K562 (cell line): ENCODE measurements around the gene NACA. TPM values are rescaled to one million over a fixed set of nuclear protein-coding genes. Genes with fewer than 3 reads are reported as not detected.

Experiments used
- CCAR2 ChIP-seq: fragments of 200-400 bp; formaldehyde crosslinking; IDR thresholded peaks from 2 replicates; pipeline ENCODE4 v1.6.1; 2017; ENCODE audit warnings: mild to moderate bottlenecking, low read depth, low read length
- KLF10 ChIP-seq: fragments of 250-450 bp; sonication (Bioruptor Pico); IDR thresholded peaks from 2 replicates; pipeline ENCODE4 v1.6.1; 2021; ENCODE audit warnings: matching md5 sums
- MECOM ChIP-seq: fragments of 250-450 bp; sonication (Bioruptor Pico); IDR thresholded peaks from 2 replicates; pipeline ENCODE4 v1.8.0; 2022; ENCODE audit warnings: inconsistent platforms
- PHF21A ChIP-seq: fragments of 450-650 bp; IDR thresholded peaks from 2 replicates; pipeline ENCODE4 v1.6.1; 2017; ENCODE audit warnings: low read depth, borderline replicate concordance
- RREB1 ChIP-seq: fragments of 250-450 bp; sonication (Bioruptor Pico); IDR thresholded peaks from 2 replicates; pipeline ENCODE4 v1.4.0; 2020
- ZBTB2 ChIP-seq: fragments of 450-650 bp; IDR thresholded peaks from 2 replicates; pipeline ENCODE4 v1.6.1; 2016; ENCODE audit warnings: antibody characterized with exemption
- ZNF184 ChIP-seq: sonication (generic); formaldehyde crosslinking; IDR thresholded peaks from 2 replicates; pipeline ENCODE4 v1.5.0; 2020; ENCODE audit warnings: missing genetic modification reagents
- polyA plus RNA-seq, 8 experiments: library from polyadenylated mRNA; depleted of rRNA in 4 of 8; stranded (reverse) in 5 of 8; unstranded in 3 of 8; fragments of >200 nt; fragmentation: Nextera tagmentation in 2 of 8; fragmentation: Illumina TruSeq in 1 of 8; extraction: Ambion mirVana in 2 of 8; extraction: Trizol in 1 of 8; gene quantifications; 2 replicates each; pipeline versions ENCODE4 v1.2.1 to v1.2.3, GENCODE V29; 2011 to 2014; ENCODE audit warnings: inconsistent platforms in 1 of 8, missing spikeins in 1 of 8
- total RNA-seq, 7 experiments: library from RNA; depleted of rRNA in 6 of 7; stranded (reverse); fragments of >200 nt in 6 of 7; fragmentation: Illumina TruSeq in 2 of 7; extraction: Trizol in 2 of 7; gene quantifications; 2 replicates each; pipeline versions ENCODE4 v1.2.1 to v1.2.3, GENCODE V29; 2011 to 2021; ENCODE audit warnings: low replicate concordance in 1 of 7
- TF ChIP-seq, protein P1 (sequence below): fragments of 250-450 bp; sonication (Bioruptor Pico); IDR thresholded peaks from 2 replicates; pipeline ENCODE4 v1.5.0; 2022; ENCODE audit warnings: mild to moderate bottlenecking
- TF ChIP-seq, protein P2 (sequence below): fragments of 250-450 bp; sonication (Bioruptor Pico); IDR thresholded peaks from 2 replicates; pipeline ENCODE4 v1.4.0; 2020; ENCODE audit warnings: mild to moderate bottlenecking, moderate library complexity
- TF ChIP-seq, protein P3 (sequence below): IDR thresholded peaks from 2 replicates; pipeline ENCODE4 v1.6.1; 2016; ENCODE audit warnings: missing genetic modification characterization, missing compliant biosample characterization
- TF ChIP-seq, protein P4 (sequence below): fragments of 250-450 bp; sonication (Bioruptor Pico); IDR thresholded peaks from 2 replicates; pipeline ENCODE4 v1.4.0; 2020

The NACA gene
- total and polyA plus RNA-seq, 9 of the 15 experiments (the other 6 are each of a cell fraction or from before 2014, with no cell fraction given): 1,030 to 2,416 (median 1,645) TPM

DNA sequence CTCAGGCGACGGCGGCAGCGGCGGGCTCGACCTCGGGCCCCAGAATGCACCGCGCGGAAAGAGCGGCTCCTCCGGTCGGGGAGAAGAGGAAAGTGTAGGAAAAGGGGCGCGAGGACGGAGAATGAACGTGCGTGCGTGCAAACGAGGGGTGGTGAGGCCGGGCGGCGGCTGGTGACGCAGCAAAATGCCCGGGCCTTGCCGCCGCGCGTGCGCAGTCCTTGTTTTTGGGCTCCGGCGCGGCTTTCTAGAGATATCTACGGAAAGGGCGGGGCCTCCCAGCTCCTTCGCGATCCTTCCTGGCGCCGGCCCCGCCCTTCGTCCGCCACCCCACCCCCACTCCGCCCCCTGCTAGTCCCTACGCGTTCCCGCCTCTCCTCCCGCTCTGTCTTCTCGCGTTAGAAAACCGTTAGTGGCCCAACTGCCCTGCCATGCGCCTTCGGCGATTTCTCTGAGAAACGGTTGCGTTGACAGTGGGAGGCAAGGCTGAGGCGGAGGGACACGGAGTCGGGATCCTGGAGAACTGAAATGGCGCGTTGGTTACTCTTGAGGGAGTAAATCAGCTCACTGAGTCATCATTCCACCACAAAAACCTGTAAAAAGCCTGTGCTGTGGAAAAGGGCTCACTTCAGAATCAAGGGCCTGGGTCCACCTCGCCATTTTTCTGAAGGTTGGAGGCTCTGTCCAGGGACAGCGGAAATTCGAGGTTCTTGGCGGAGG is 36.8 kb downstream of the NACA start, which contains the start of gene PTGES3 (continued):
- TF ChIP-seq, protein P1, sequence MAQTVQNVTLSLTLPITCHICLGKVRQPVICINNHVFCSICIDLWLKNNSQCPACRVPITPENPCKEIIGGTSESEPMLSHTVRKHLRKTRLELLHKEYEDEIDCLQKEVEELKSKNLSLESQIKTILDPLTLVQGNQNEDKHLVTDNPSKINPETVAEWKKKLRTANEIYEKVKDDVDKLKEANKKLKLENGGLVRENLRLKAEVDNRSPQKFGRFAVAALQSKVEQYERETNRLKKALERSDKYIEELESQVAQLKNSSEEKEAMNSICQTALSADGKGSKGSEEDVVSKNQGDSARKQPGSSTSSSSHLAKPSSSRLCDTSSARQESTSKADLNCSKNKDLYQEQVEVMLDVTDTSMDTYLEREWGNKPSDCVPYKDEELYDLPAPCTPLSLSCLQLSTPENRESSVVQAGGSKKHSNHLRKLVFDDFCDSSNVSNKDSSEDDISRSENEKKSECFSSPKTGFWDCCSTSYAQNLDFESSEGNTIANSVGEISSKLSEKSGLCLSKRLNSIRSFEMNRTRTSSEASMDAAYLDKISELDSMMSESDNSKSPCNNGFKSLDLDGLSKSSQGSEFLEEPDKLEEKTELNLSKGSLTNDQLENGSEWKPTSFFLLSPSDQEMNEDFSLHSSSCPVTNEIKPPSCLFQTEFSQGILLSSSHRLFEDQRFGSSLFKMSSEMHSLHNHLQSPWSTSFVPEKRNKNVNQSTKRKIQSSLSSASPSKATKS (CRISPR knock-in tag): 0 out of 2 replicates have a peak, but pooled peaks have one; percentile 75
- TF ChIP-seq, protein P2, sequence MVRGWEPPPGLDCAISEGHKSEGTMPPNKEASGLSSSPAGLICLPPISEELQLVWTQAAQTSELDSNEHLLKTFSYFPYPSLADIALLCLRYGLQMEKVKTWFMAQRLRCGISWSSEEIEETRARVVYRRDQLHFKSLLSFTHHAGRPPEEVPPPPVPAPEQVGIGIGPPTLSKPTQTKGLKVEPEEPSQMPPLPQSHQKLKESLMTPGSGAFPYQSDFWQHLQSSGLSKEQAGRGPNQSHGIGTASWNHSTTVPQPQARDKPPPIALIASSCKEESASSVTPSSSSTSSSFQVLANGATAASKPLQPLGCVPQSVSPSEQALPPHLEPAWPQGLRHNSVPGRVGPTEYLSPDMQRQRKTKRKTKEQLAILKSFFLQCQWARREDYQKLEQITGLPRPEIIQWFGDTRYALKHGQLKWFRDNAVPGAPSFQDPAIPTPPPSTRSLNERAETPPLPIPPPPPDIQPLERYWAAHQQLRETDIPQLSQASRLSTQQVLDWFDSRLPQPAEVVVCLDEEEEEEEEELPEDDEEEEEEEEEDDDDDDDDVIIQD: no peak
- no peak for TF ChIP-seq CCAR2
- TF ChIP-seq, protein P3, sequence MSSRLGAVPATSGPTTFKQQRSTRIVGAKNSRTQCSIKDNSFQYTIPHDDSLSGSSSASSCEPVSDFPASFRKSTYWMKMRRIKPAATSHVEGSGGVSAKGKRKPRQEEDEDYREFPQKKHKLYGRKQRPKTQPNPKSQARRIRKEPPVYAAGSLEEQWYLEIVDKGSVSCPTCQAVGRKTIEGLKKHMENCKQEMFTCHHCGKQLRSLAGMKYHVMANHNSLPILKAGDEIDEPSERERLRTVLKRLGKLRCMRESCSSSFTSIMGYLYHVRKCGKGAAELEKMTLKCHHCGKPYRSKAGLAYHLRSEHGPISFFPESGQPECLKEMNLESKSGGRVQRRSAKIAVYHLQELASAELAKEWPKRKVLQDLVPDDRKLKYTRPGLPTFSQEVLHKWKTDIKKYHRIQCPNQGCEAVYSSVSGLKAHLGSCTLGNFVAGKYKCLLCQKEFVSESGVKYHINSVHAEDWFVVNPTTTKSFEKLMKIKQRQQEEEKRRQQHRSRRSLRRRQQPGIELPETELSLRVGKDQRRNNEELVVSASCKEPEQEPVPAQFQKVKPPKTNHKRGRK: no peak
- TF ChIP-seq, protein P4, sequence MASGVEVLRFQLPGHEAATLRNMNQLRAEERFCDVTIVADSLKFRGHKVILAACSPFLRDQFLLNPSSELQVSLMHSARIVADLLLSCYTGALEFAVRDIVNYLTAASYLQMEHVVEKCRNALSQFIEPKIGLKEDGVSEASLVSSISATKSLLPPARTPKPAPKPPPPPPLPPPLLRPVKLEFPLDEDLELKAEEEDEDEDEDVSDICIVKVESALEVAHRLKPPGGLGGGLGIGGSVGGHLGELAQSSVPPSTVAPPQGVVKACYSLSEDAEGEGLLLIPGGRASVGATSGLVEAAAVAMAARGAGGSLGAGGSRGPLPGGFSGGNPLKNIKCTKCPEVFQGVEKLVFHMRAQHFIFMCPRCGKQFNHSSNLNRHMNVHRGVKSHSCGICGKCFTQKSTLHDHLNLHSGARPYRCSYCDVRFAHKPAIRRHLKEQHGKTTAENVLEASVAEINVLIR (CRISPR knock-in tag): peak; percentile 79
- no peak for TF ChIP-seq RREB1 (CRISPR knock-in tag)
- no peak for TF ChIP-seq ZNF184 (CRISPR knock-in tag)
- TF ChIP-seq MECOM (CRISPR knock-in tag): peak; percentile 47; the same call in 1 of the 2 replicates
- no peak for TF ChIP-seq KLF10 (CRISPR knock-in tag)
- no peak for TF ChIP-seq PHF21A
- peak; percentile 96 for TF ChIP-seq ZBTB2
